NCI-H345 treated with DMSO at 0.1 percent for 48 hours (cell line): ENCODE data around the gene CIPC.

Experiments used
- DNase-seq: peaks from one replicate; lab custom pipeline; 2025; ENCODE audit not compliant: unreplicated experiment; lab: John Stamatoyannopoulos, UW

CIPC gene, protein sequence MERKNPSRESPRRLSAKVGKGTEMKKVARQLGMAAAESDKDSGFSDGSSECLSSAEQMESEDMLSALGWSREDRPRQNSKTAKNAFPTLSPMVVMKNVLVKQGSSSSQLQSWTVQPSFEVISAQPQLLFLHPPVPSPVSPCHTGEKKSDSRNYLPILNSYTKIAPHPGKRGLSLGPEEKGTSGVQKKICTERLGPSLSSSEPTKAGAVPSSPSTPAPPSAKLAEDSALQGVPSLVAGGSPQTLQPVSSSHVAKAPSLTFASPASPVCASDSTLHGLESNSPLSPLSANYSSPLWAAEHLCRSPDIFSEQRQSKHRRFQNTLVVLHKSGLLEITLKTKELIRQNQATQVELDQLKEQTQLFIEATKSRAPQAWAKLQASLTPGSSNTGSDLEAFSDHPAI

DNA sequence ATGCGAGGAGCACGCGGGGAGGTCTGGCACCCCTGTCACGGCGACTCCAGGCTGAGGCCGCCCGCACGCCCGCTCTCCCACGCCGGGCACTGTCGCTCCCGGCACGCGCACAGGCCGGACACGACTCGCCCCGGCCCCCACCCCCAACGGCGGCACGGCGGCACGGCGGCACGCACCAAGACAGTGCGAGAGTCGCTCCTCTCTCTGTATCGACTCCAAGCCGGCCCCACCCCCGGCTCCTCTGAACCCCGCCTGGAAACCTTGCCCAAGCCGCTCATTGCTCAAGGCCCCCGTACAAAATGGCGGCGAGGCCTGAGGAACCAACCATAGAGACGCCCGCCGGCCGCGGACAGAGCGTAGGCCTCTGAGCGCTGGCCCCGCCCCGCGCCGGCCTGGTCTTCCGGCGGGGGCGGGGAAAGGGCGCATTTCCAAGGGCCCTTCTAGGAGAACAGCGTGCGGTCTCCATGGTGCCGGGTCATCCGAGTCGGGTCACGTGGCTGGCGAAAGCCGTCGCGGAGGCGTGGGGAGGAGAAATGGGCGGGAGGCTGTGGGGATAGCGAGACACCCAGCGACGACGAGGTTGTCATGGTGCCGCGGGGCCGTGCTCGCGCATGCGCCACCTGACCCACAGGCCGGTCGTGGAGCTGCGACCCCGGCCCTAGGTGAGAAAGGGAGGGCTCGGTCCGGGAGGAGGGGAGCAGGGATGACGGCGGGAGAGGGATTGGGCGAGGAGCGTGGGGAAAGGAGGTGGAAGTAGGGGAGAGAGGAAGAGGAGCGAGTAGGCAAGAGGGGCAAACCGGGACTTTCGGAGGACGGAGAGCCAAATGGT lies at the start of gene CIPC:
Gene CIPC (plus strand): TSS at position 559 of the 829 bp plus-strand sequence. CDS start 7,451 bp downstream, outside the sequence.
- peak; percentile 97 for DNase-seq

- no peak for DNase-seq
Measured at GRCh38 chr14:77051116-77051515, 46.9 kb upstream of the CIPC start.

- no peak for DNase-seq
Measured at GRCh38 chr14:77052281-77053044, 45.6 kb upstream of the CIPC start.

DNA sequence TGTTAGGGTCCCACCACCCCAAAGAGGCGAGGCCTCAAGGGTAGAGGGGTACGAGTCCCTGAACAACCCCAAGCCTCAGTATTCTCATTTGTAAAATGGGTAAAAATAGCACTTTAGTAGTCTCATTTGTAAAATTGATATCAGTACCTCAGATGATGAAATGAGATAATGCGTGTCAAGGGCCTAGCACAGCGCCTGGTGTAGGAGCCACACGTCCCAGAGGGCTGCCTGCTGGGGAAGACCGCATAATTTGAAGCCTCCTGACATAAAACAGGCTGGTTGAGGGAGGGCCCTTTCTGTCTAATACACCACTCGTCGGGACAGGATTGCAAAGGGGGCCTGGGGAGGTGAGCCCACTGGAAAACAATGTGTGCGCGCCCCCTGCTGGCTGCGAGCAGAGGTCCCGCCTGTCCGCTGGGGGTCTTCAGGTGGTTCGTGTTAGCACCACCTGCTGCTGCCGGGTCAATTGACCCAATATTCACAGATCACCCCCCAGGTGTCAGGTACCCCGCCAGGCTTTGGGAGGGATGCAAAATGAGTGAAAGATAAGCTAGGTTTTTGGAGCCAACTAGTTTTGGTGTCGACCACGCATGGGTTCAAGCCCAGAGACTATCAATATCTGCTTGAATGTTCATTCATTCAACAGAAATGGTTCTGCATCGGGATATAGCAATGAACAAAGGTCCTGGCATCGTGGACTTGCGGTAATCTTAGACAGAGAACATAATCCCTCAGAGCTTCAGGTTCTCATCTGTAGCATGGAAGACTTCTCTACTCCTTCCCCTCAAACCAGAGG lies 44.8 kb upstream of the CIPC start:
- DNase-seq = no peak

DNA sequence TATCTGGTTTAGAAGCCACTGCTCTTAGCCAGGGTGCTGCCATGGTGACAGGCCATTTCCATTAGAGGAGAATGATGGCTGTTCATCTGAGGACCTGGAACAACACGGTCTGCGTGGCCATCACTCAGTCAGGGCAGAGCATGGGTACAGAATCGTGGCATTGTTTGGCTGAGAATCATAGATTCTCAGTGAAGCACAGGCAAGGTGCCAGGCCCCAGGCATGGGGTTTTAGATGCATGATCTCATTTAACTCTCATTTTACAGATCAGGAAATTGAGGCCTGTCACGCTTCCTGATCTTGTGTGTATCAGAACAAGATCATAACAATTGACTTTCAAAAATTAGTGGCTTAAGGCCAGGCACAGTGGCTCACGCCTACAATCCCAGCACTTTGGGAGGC lies 42.8 kb upstream of the CIPC start:
- DNase-seq = no peak

- DNase-seq = no peak
Measured at GRCh38 chr14:77055981-77056380, 42.1 kb upstream of the CIPC start.

DNA sequence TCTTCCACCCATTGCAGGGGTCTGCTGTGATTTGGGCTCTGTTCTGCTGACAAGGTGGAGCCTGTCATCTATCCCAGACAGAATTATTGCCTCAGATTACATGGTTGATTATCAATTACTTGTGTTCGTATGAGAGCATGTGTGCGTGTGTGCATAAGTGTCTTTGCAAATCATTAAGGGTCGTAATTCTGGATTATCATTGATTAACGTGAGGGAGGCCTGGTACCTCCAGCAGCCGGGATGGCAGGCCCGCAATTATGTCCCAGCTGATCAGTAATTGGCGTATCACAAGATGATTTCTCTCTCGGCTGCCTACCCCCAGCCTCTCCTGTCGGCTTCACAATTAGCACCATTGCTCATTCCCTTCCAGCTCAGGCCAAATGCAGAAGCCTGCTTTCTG lies 39.9 kb upstream of the CIPC start:
- no peak for DNase-seq

DNA sequence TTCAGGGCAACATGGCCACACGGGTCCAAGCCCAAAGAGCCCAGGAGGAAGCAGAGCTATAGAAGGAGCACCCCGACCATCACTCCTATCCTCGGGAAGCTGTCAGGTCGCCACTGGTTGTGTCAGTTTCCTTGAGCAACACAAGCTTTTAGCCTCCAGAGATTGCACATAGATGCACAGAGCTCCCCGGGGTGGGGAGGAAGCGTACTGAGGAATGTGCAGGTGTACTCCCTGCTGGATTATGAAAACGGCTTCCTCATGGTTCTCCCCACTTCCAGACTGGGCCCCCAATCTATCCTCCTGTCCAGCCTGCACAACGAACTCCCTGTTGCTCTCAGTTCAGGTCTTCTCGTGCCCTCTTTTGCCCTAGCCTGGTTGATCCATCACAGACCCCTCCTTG lies 39.3 kb upstream of the CIPC start:
- DNase-seq = no peak

GRCh38 chr14:77059276-77059915 lies 38.7 kb upstream of the CIPC start:
- DNase-seq = no peak

- DNase-seq = no peak
Measured at GRCh38 chr14:77061630-77062257, 36.3 kb upstream of the CIPC start.

- DNase-seq = no peak
Measured at GRCh38 chr14:77062261-77062660, 35.8 kb upstream of the CIPC start.

DNA sequence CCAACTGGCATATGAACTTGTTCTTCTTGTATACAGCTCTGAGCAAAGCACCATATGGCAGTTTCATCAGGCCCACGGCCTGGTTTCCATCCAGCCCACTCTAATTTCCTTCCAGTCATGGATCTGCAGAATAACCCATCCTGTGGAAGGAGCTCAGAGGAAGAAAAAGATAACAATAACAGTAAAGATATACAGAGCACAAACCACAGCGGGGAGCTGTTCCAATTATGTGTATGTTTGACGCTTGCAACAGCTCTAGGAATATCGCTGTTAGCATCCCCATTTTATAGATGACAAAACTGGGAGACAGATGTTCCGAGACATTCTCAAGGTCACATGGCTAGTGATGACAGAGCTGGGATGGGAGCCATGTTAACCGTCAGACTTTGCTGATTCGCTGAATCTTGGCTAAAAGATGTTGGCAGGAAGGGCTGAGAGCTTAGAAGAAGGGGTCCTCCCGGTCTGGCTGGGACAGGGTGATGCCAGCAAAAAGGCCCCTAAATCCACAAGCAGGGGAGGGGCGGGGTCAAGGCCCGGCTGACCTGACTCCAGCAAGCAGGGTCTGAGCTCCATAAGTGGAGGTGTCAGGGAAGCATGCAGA lies 34.4 kb upstream of the CIPC start:
- no peak for DNase-seq

- DNase-seq = no peak
Measured at GRCh38 chr14:77064521-77065178, 33.4 kb upstream of the CIPC start.

GRCh38 chr14:77065851-77066577 lies 32.0 kb upstream of the CIPC start:
- DNase-seq = no peak

DNA sequence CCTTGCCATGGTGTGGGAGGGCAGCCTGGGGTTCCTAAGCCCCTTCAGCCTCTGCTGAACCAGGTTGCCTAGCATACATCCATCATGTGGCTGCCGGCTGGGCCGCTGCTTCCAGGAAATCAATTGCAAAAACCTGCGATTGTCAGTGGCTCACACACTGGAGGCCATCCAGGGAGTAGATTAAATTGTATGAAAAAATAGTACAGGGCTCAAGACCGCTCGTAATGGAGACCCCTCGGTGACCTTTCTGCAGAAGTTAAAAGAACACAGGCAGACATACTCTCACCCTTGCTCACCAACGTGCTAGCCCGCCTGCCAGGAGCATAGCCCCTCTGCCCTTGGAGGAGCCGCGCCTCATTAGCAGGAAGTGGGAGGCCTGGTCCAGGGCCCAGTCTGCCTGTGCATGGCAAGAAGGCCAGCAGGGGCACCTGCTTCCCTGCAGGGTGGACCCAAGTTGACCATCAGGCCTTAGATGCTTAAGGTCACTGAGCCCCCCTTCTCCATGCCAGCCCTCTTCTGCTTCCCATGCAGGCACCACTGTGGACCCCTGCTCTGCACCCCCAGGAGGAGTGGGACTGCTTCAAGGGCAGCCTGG lies 31.4 kb upstream of the CIPC start:
- DNase-seq = no peak

- peak; percentile 64 for DNase-seq
Measured at GRCh38 chr14:77067632-77068516, 30.2 kb upstream of the CIPC start.
